ENCODE results near the gene CLK3. TPM values are rescaled to one million over a fixed set of nuclear protein-coding genes. Genes with fewer than 3 reads are reported as not detected.
"Not testable (repeated sequence)": the region's sequence is repeated elsewhere in the genome, so short reads cannot be mapped to it uniquely, and the experiment has no call there.

Gene CLK3
- 81.6 TPM for polyA plus RNA-seq (ENCODE audit: insufficient read length)
- long read RNA-seq, donor 1, transcript CLK3-222 (1 exons, 958 nt) = minor isoform, 10 of 23 reads
- long read RNA-seq, donor 1, transcript CLK3-202 (13 exons, 2,621 nt) = major isoform, 11 of 23 reads
- long read RNA-seq, donor 1, partial matches to known transcripts = 0 of 23 reads
- long read RNA-seq, donor 1, other reads (novel, unspliced or antisense) = 0 of 23 reads
- long read RNA-seq, donor 2, transcript CLK3-222 (1 exons, 958 nt) = major isoform, 7 of 30 reads
- long read RNA-seq, donor 2, partial matches to known transcripts = 11 of 30 reads
- long read RNA-seq, donor 2, other reads (novel, unspliced or antisense) = 9 of 30 reads
- long read RNA-seq, donor 3, full-length matches to known transcripts = 18 of 23 reads
- long read RNA-seq, donor 3, partial matches to known transcripts = 5 of 23 reads
- long read RNA-seq, donor 3, other reads (novel, unspliced or antisense) = 0 of 23 reads
- long read RNA-seq, donor 4, transcript CLK3-222 (1 exons, 958 nt) = major isoform, 6 of 6 reads
- long read RNA-seq, donor 4, partial matches to known transcripts = 0 of 6 reads
- long read RNA-seq, donor 4, other reads (novel, unspliced or antisense) = 0 of 6 reads
- long read RNA-seq, donor 5, transcript CLK3-202 (13 exons, 2,621 nt) = major isoform, 6 of 13 reads
- long read RNA-seq, donor 5, transcript CLK3-222 (1 exons, 958 nt) = major isoform, 6 of 13 reads
- long read RNA-seq, donor 5, partial matches to known transcripts = 0 of 13 reads
- long read RNA-seq, donor 5, other reads (novel, unspliced or antisense) = 0 of 13 reads
- long read RNA-seq, donor 6, transcript CLK3-202 (13 exons, 2,621 nt) = major isoform, 9 of 15 reads
- long read RNA-seq, donor 6, transcript CLK3-222 (1 exons, 958 nt) = minor isoform, 5 of 15 reads
- long read RNA-seq, donor 6, partial matches to known transcripts = 0 of 15 reads
- long read RNA-seq, donor 6, other reads (novel, unspliced or antisense) = 0 of 15 reads
- long read RNA-seq, donor 7, transcript CLK3-222 (1 exons, 958 nt) = minor isoform, 7 of 36 reads
- long read RNA-seq, donor 7, transcript CLK3-202 (13 exons, 2,621 nt) = major isoform, 15 of 36 reads
- long read RNA-seq, donor 7, partial matches to known transcripts = 10 of 36 reads
- long read RNA-seq, donor 7, other reads (novel, unspliced or antisense) = 0 of 36 reads
- long read RNA-seq, donor 8, partial matches to known transcripts = 5 of 11 reads
- long read RNA-seq, donor 8, other reads (novel, unspliced or antisense) = 0 of 11 reads

DNA sequence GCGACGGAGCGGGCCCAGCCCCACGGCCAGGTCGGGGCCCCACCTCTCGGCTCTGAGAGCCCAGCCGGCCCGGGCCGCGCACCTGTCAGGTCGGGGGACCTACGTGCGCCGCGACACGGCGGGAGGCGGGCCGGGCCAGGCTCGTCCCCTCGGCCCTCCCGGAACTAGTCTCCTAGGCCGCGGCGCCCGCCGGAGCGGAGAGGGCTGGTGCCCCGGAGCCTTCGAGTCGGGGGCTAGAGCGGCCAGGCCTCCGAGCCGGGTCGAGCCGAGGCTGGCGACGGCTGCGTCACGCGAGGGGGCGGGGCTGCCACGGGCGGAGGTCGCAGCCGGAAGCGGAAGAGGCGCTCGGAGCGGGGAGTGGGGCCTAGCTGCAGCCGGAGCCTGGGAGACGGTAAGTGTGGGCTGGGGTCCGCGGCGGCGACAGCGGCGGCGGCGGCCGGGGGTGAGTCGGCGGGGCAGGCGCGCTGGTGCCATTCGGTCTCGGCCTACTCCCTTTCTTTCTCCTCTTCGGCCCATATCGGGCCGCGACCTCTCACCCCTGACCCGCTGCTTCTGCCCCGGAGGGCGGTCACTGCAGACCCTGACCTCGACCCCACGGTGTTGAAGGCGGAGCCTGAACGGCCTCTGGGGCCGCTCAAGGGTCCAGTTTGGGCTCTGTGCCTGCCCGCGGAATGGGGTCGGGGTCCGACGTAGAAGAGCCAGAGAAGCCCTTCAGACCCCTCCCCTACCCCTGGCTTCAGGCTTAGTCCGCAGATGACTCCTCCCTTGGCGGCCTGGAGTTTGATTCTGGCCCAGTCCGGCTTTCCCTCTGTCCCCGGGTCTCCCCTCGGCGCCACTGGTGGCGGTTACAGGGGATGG is at the start of gene CLK3:
TSS of gene CLK3 (plus strand) at position 329 of the 858 bp plus-strand sequence. CDS start 3,361 bp downstream, outside the sequence.
- DNase-seq = peak; percentile 94

DNA sequence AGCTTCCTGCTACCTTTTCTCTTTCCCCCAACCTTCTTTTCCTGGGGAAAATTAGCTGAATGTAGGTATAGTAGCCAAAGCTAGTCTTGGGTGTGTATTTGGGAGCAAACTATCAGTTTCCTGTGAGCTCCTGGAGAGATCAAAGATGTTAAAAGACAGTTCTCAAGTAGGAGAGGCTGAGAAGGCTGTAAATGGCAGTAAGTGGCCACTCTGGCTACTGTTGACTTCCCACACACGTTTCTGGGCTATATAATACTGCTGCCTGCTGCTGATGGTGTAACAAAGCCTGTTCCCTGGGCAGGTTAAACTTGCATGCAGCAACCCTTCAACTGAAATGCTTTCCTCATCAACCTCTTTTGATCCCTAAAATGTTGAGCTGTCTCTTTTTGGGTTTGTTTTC is 47.0 kb upstream of the CLK3 start:
- no peak for DNase-seq

DNA sequence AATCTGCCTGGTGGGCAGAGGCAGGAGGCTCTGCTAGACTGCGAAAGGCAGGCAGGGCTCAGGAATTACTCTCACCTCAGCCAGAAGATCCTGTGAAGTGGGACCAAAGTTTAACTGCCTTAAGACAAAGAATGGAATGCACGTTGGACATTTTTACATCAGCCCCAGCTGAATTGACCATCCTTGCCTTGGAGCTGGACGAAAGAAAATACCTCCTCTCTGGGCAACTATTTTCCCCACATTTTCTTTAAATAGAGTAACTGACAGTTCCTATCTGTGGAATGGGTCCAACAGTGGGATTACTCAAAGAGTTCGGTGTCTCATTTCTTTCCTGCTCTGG is 45.9 kb upstream of the CLK3 start:
- no peak for DNase-seq

DNA sequence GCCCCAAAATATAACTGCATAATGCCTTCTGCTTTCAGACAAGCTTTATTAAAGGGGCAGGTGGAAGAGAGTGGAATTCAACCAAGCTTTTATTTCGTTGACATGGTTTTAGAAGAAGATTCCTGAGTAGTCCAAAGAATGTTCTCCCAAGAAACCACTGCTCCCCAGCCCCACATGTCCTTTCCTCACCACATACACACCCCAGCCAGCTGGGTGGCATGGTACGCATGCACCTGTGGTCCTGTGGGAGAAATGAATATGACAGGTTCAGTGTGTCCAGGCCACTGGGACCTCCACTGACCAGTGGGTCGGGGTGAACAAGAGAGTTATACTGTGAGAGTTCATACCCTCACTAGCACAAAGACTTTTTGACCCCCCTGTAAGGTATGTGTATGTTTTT is 44.4 kb upstream of the CLK3 start:
- DNase-seq = no peak

DNA sequence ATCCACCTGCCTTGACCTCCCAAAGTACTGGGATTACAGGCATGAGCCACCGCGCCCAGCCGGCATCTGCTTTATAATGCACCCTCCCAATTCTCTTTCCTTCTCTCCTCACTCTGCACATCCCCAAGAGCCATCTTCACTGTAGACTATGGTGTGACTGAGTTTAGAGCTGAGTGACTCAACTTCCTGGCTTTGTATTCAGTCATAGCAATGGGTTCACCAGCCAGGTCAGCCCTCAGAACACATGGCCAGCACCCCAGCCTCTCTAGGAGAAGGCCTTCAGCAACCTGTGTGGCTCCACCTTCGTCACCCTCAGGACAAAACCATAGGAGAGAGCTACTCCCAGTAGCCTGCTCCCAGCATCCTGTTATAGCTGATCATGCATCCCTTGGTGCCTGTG is 41.6 kb upstream of the CLK3 start:
- no peak for DNase-seq

DNA sequence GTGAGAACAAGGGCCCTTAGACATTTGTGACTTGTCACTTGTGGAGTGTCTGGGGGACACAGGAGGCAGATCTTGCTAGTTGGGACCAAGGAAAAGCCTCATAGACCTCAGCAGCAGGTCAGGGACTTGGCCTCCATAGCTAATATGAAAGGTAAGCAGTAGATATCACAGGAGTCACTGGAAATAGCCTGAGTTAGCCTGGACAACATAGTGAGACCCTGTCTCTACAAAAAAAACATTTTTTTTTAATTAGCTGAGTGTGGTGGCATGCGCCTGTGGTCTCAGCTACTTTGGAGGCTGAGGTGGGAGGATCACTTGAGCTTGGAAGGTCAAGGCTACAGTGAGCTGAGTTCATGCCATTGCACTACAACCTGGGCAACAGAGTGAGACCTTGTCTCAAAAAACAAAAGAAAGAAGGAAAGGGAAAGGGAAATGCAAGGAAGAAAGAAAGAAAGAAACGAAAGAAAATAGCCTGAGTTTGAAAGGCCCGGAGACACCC is 37.1 kb upstream of the CLK3 start:
- no peak for DNase-seq

DNA sequence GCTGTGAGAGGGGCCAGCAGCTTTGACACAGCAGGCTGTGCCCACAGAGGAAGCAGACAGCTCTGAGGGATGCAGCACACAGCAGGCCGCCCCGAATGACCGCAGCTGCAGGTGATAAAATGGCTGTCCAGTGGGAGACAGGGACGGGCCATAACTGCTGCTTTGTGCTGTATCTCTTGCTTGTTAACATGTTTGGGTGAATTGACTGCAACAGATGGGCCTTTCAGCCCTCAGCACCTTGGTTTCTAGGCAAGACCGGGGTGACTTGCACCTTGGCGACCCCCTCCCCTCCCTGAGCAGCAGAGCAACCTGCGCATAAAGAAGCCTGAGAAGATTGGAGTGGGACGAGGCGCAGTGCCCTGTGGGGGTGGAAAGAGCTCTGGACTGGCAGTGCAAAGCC is 36.6 kb upstream of the CLK3 start:
- DNase-seq = no peak

DNA sequence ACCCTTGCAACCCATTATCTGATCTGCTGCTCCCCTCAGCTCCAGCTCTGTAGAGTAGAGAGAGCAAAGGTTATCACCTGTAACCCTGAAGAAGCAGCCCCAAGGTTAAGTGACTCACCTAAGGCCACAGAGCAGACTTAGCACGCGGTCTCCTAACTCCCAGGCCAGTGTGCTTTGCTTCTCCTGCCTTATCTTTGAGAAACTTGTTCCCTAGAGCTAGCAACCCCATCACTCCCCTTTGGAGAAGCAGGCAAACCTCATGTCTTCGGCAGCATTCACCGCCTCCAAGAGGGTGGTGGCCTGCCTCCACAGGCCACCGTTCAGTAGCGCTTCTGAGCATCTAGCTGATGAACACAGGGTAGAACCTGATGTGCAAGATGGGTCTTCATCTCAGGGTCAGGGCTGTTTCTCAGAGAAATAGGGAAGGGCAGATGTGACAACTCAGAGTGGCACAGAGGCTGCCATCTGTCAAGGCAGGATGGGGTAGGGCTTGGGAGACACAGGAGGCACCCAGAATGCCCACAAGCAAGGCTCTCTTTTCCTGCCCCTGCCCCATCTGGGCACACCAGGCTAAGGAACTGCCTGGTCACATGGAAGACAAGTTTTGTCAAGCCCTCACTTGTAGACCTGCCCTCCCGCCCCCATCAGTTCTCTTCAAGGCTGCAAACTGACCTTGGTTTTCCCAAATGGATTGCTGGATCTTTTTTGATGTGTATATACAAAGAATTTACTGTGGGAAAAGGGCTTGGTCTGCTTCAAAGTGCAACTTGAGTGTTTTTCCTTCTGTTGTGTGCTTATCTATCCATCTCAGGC is 34.9 kb upstream of the CLK3 start:
- no peak for DNase-seq

DNA sequence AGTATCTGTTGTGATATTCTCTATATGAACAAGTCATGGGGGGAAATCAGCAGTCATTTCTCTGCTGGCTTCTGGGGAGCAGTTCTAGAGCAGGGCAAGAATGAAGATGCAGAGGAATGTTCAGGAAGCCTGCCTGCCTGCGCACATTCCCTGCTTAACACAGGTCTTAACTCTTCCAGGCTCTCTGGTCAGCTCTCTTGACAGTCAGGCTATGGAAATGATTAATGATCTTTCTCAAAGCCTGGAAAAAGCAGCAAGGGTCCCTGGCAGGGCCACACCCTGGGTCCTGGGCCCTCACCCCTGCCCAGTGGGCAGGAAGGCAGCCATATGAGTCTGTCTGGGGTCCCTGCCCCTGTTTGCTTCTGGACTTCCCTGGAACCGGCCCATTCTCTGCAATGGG is 31.4 kb upstream of the CLK3 start:
- no peak for DNase-seq

DNA sequence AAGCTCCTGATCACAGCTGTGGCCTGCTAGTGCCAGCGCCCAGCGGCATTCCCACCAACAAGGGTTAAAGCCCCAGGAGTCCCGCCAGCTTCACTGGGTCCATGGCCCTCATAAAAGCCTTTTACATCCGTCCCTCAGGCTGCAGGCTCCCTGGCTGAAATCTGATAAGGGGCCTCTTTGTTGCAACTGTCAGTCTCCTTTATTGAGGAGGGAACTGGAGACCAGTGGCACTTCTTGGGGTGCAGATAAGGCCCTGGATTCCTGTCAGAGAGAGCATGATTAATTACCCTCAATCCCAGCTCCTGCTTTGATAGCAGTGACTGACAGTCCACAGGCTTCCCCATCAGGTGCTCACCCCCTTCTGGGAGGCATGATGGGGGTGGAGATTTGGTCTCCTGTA is 30.9 kb upstream of the CLK3 start:
- DNase-seq = peak; percentile 44

DNA sequence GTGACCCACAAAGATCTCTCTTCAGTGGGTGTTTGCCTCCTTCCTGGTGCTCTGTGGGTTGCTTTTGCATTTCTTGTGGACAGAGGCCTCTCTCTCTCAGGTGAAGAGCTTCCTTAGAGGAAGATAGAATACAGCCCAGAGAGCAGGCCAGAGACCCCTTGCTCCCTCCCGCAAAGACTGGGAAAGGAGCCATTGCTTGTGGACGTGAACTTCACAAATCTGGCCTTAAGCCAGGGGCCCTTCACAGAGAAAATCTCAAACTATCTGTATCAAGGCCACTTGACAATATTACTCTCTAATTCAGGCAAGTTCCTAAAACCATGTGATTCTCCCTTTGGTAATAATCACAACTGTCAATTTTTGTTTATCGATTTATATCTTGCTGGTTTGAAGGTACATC is 30.4 kb upstream of the CLK3 start:
- no peak for DNase-seq

DNA sequence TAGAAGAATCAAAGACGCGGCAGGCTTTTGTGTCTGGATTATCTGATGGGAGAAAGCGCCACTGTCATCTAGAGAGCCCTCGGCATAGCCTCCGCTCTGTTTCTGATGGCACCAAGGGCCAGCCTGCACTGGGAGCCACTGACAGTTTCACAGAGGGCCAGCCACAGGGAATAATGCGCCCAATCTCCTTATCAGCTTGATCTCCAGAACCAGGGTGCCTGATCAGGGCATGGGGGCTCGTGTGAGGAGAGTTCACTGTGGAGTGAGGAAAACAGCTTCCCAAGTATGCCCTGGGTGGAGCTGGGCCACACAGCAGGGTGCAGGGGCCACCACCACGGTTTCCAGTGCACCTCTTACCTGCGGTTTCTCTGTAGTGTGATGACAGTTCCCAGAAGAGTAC is 29.8 kb upstream of the CLK3 start:
- DNase-seq = no peak

DNA sequence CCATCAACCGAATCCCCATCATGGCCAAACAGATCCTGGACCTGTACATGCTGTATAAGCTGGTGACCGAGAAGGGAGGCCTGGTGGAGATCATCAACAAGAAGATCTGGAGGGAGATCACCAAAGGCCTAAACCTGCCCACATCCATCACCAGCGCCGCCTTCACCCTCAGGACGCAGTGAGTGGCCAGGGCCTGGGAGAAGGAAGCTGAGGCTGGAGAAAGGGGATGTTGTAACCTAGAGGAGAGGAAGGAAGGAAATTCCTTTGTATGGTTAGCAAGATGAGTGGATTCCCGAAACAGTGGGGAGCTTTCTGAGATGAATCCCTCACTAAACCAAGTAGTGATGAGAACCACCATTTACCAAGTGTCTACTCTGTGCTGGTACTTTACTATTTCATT is 25.8 kb upstream of the CLK3 start:
- no peak for DNase-seq

DNA sequence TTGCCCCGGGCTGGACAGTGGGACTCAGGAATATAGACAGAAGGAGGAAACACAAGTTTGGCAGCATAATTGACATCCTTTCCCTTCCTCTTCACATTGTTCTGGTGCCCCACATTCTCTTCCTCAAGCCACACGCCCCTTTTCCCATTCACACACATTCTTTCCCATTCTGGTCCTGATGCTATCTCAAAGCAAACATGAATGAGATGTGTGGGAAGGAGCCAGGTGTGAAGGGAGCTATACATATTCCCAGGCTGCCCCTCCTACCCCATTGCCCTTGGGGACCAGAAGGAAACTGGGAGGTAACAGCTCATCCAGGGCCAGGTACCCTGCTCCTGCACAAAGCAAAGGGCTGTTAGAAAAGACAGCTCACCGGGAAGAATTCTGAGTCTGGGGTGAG is 23.4 kb upstream of the CLK3 start:
- no peak for DNase-seq

DNA sequence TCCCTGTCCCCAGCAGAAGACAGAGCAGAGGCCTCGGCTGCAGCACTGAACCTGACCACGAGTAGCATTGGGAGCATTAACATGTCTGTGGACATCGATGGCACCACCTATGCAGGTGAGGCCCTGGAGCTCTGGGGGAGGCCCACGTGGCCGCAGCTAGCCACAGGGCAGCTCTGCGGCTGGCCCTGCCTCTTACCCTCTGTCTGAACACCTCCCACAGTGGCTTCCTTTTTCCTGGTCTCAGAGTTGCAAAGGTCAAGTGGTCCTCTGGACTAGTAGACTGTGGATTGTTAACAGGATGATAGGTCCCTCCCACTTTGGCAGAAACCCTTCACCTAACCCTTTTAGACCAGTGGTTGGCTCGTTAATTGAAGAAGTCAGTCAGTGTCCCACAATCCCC is 22.5 kb upstream of the CLK3 start:
- DNase-seq = no peak

DNA sequence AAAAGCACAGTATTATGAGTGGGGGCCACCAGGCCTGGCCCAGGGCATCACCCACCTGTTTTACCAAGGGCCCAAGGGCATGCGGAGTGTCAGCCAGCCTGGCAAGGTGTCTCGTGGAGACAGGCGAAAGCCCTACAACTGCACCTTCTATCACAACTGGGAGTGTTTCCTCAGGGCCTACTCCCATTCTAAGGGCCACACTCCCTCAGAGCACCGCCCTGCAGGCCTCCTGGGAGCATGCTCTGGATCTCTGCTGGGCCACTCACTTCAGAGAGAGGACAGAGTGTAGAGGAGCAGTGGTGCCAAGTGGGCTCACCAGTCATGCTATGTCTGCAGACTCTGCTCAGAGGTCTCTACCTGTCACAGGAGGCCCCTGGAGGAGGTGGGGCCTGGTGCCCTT is 21.2 kb upstream of the CLK3 start:
- DNase-seq = no peak

DNA sequence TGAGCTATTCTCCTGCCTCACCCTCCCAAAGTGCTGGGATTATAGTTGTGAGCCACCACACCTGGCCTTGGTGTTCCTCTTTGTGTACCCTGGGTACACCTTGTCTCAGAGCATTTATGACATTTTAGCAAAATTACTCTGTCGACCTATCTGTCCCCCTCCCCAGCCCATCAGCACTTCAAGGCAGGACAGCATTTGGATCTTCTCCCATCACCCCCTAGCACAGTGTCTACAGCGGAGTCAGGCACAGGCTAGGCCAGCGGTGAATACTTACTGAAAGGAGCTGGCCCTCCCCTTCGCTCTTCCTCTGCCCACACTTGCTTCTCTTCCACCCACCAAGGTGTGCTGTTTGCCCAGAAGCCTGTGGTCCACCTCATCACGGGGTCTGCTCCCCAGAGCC is 20.4 kb upstream of the CLK3 start:
- DNase-seq = no peak

DNA sequence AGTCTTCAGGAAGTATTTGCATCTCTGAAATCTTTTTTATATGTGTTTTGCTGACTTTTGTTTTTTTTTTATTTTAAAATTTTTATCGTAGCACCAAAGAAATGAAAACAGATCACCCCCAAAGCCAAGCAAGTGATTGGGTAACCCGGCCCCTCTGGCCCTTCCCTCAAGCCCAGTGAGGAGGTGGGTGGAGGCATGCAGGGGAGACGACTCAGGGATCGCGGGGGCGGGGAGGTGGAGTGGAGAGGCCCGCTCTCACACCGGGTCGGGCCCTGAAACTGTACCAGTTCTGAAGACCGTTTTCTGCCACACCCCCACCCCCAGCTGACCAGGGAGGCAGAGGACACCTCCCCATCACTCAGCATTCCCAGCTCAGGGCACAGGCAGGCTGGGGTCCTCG is 18.9 kb upstream of the CLK3 start:
- not testable (repeated sequence) for DNase-seq

DNA sequence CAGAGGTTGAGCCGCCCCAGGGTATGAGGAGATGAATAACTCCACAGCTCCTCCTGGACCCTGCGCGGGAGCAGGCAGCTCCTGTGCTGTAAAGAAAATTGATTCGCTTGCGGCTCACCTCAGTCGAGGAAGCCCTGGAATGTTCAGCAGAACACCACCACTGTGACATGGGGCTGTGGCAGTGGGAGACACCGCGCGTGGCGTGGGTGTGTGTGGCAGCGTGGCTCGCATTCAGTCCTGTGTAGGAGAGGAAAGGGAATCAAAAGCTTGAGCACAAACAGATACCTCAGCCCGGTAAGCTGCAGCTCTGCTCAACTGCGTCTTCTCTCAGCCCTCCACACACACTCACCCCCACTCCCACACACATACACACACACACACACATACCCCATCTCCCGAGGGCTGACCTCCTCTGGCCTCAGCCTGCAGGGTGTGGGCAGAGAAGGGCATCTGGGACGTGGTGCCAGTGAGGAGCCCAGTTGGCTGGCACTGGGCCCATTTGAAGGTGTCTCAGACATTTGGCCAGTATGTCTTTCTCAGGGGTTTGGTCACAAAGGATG is 18.4 kb upstream of the CLK3 start:
- DNase-seq = not testable (repeated sequence)

Measured in left kidney (tissue), 8 donors.